ENCODE measurements around the gene MCTP2.
A peak's percentile ranks its signal among the peaks of the same experiment; 100 is the strongest.

Gene MCTP2

GRCh38 chr15:94300612-94301011 is 69.3 kb downstream of the MCTP2 start:
- DNase-seq = no peak

DNA sequence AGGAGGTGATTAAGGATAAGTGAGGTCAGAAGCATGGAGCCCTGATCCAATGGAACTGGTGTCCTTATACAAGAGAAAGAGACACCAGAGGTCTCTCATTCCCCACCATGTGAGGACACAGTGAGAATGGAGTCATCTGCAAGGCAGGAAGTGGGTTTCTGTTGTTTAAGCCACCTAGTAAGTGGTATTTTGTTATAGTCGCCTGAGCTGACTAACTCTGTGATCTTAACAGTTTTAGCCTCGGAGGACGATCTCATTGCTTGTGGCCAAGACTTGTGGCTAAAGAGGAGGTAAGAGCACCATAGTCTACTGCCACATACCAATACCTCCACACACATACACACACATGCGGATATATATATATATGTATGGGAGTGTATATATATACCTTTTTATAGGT is 73.8 kb downstream of the MCTP2 start:
- peak; percentile 58 for DNase-seq

GRCh38 chr15:94306700-94307650 is 75.6 kb downstream of the MCTP2 start:
- peak; percentile 51 for DNase-seq

- no peak for DNase-seq
Measured at GRCh38 chr15:94312946-94313345, 81.6 kb downstream of the MCTP2 start.

GRCh38 chr15:94314639-94315038 is 83.3 kb downstream of the MCTP2 start:
- no peak for DNase-seq

DNA sequence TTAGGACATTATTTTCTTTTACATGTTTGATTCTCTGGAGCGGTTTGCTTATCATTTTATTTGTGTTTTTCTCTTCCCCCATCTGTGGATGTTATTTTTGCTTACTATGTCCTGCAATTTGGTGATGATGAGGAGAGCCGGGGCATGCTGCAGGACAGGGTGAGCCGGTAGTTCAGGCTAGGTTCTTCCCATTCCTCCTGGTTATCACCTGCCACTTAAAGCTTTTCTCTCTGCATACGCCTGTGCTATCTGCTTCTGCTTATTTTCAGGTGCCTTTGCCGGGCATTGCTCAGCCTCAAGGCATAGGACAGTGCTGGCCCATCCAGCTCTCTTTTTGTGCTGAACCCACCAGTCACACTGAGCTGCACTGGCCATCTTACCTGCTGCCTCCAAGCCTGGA is 85.8 kb downstream of the MCTP2 start:
- DNase-seq = no peak

GRCh38 chr15:94322141-94322540 is 90.8 kb downstream of the MCTP2 start:
- no peak for DNase-seq

DNA sequence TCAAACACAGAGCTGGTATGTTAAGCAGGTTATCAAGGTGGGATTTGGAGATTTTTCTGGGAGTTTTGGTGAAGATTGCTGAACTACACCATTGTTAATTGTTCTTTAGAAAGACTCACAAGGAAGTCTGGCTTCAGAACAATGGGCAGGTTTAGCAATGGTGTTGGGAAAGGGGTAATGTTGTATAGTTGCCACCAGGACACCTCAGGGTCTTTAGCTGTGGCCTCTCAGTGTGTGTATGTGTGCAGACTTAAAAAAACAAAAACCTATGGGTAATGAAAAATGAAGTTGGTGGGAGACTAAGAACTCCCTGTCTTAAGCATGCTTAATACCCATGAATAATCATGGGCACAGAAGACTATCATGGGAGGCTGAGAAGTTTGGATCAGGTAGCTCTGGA is 91.7 kb downstream of the MCTP2 start:
- no peak for DNase-seq

DNA sequence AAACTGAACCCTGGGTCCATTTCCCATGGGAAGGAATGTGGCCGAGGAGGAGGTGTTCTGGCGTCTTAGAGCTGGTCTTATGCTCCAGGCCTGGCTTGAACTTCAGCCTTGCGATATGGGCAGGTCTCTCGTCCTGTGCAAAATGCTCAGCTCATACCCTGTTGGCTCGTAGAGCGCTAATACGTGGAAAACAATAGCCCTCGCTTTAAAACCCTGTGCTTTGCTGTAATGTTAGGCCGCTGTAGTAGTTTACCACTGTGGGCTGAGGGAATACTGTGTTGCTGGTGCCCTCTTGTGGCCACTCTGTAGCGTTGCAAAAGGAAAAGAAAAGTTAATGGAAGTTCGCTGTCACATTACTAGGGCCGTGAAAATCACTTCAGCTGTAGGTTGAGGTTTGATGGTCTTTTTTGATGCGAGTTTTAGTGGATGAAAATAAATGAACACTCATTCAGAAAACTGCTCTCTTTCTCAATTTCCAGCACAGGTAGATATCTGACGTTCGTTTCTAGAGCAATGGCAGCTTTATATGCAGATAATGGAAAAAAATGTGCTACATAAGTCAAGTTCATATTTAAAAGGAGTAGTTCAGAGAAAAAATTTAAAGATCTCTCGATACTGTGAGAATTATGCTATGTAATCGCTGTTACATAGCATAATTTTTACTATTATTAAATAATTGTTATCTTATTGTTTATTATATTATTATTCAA is 92.9 kb downstream of the MCTP2 start:
- DNase-seq = peak; percentile 68

GRCh38 chr15:94324835-94325767 is 93.7 kb downstream of the MCTP2 start:
- no peak for DNase-seq

- DNase-seq = peak; percentile 26
Measured at GRCh38 chr15:94327356-94327936, 96.1 kb downstream of the MCTP2 start.

DNA sequence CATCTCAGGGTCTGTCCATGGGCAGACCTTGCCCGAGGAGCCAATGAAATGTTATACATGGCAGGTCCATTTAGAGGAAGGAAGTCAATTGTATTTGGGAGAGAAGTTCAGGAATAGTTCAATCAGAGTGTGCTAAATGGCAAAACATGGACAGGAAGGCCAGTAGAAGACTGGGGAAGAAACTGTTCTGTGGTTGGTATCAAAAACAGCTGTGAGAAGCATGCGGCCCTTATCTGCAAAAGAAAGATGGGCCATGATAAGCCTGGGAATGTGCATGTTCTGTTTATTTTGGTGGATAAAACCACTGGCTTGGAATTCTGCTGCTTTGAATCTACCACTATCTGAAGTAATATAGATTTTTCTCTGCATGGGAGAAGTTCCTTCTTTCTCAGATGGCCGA is 100.4 kb downstream of the MCTP2 start:
- DNase-seq = no peak

DNA sequence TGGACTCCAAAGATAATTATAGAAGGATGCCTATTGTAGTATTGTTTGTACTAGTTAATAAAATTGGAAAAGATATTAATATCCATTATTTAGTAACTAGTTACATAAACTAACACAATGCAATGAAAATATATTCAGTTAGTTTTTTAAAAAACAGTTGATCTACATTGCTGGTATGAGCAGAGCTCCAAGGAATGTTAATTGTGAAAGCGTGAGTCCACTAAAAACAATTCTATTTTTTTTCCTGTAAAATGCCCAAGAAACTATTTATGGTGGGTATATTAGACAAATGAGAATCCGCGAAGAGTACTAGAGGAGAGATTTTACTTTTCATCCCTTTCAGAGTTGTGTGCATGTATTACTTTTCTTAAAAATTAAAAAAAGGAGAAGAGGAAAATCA is 104.3 kb downstream of the MCTP2 start:
- DNase-seq = no peak

DNA sequence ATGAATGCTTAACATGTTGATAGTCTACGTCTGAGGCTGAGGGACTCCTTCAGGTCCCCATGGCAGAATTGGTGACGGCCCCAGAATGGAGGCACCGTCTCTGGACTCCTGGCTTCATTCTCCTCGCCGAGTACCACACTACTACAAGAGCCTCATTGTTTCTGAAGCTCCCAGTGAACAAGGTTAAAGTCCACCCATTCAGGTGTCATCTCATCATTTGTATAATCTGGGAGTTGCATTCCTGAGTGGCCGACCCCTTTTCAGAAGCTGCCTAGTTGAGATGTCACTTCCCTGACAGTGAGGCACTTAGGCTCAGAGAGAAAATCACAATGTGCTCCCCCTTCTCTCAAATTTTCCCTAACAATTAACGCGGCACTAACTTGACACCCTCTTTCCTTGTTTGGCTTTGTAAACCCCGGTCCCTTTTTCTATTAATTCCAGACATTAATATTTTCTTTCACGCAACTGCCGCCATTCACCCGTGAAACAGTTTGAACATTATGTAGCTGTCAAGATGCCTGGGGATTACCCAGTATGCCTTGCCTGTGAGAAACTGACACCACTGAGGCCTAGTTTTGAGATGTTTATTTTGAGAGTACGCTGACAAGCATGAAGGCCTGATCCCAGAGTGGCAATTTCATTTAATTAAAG is 105.6 kb downstream of the MCTP2 start:
- DNase-seq = no peak

DNA sequence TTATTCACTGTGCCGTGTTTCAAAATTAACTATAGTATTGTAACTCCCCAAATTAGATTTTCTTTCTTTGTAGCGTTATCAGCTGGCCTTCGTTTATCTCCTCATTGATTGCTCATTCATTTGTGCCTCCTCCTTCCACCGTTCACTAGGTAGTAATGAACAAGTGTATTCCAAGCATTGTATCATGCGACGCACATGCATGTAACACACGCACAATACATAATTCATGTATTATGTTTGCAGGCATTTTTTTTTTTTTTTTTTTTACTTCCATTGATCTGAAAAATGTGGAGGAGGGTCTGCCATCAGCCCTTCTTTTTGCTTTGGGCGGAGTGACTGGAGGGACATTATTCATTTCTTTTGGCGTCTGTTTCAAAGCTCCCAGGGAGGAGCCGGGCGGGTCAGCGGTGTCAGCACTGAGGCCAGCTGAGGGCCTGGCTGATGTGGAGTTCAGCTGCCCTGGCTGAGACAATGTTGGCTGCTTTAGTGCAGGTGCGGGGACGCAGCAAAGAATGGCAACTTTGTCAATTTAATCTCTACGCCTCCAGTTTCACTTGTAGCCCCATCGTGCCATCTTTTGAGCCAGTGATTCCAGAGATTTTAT is 107.0 kb downstream of the MCTP2 start:
- no peak for DNase-seq

GRCh38 chr15:94346282-94346681 is 114.9 kb downstream of the MCTP2 start:
- no peak for DNase-seq

DNA sequence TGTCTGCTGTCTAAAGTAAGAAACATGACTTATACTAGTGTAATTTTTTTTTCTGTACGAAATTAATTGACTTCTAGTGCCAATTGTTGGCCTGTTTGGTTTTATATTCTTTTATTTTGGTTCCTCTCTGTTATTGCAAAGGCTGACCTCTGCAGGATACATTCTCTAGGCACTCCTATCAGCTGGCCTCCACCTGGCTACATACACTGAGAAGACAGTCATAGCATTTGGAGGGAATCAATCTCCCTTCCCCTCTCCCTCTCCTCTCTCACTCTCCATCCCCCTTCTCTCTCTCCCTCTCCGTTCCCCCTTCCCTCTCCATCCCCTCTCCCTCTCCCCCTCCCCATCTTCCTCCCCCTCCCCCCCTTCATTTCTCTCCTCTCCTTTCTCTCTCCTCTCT is 116.7 kb downstream of the MCTP2 start:
- DNase-seq = no peak

GRCh38 chr15:94351031-94351535 is 119.7 kb downstream of the MCTP2 start:
- DNase-seq = no peak

- no peak for DNase-seq
Measured at GRCh38 chr15:94352636-94353487, 121.5 kb downstream of the MCTP2 start.

DNA sequence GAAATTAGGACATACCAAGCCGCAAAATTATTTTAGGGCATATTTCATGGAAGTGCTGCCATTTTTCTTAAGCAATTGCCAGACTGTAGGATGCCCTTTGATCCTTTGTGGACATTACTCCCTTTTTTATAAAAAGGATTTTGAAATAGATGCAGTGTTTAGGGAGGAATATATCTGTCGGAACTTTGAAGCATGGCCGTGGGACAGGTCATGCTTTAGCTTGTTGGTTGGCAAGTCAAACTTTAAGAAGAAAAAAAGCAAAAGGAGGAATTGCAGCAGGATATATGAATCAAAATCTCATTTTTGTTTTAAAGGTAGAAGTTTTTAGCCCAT is 122.1 kb downstream of the MCTP2 start:
- no peak for DNase-seq

- no peak for DNase-seq
Measured at GRCh38 chr15:94354655-94355054, 123.3 kb downstream of the MCTP2 start.
